Activated T-cell treated with anti-CD3 and anti-CD28 coated beads, Interleukin-2, amount 50 U/mL, for 72 hours (primary cell): ENCODE data around the gene DDA1. TPM values are rescaled to one million over a fixed set of nuclear protein-coding genes. Genes with fewer than 3 reads are reported as not detected.

ENCODE experiments used
- ATAC-seq, 2 donors: fragments of 150-1000 bp; cut with Tn5 transposase; replicated peaks in 1 of 2; 2 replicates each; pipeline ENCODE4 v1.10.0; 2021; ENCODE audit warnings: moderate library complexity in 2 of 2, mild to moderate bottlenecking in 1 of 2
- DNase-seq, 2 donors: peaks; one replicate each; pipeline ENCODE4 v3.0.0; 2021 to 2022; ENCODE audit warnings: mixed read lengths in 1 of 2
- H3K27ac Mint-ChIP-seq: one replicate; pipeline ENCODE4 v1.8.0; 2022; ENCODE audit warnings: mild to moderate bottlenecking, moderate library complexity, mixed read lengths
- H3K27me3 Mint-ChIP-seq: one replicate; pipeline ENCODE4 v1.8.0; 2022; ENCODE audit warnings: low read depth, mixed read lengths
- H3K36me3 Mint-ChIP-seq, 2 donors: one replicate each; pipeline ENCODE4 v1.8.0; 2022; ENCODE audit warnings: mixed read lengths in 2 of 2, mild to moderate bottlenecking in 1 of 2; ENCODE audit not compliant: insufficient read depth in 2 of 2
- H3K4me1 Mint-ChIP-seq: one replicate; pipeline ENCODE4 v1.8.0; 2022; ENCODE audit warnings: low read depth, mixed read lengths
- H3K4me3 Mint-ChIP-seq, 2 donors: one replicate each; pipeline ENCODE4 v1.8.0; 2022; ENCODE audit warnings: mild to moderate bottlenecking in 2 of 2, mixed read lengths in 2 of 2, moderate library complexity in 2 of 2
- H3K9me3 Mint-ChIP-seq, 2 donors: one replicate each; pipeline ENCODE4 v1.8.0; 2022; ENCODE audit warnings: mixed read lengths in 2 of 2
- total RNA-seq, 2 donors: library from RNA; stranded (reverse); gene quantifications; one replicate each; pipeline ENCODE4 v1.2.3, GENCODE V29; 2022

DDA1 gene
- total RNA-seq, 2 donors from 2014 or later: 29.6 to 40.2 TPM

- peak; percentile 61 to 67 for DNase-seq
- peak in 1 of 2 donors; percentile 1 for ATAC-seq
- peak overlapping the region; percentile 45 to 57 for H3K4me3 Mint-ChIP-seq
- no peak overlapping the region for H3K27ac Mint-ChIP-seq
- H3K27me3 Mint-ChIP-seq: peaks cover 13% of the 10 kb centered on the region
- peaks cover 34% of the 10 kb centered on the region for H3K4me1 Mint-ChIP-seq
- H3K9me3 Mint-ChIP-seq: peaks cover 0 to 2% of the 10 kb centered on the region in 2 donors
- H3K36me3 Mint-ChIP-seq: peaks cover 0 to 5% of the 10 kb centered on the region in 2 donors
Observed at GRCh38 chr19:17332677-17333581, 23.6 kb downstream of the DDA1 start.

- peak; percentile 81 to 86 for DNase-seq
- Mint-ChIP-seq H3K4me1 (peaks cover 39% of the 10 kb centered on the region), H3K27me3 (peaks cover 13% of the 10 kb centered on the region), H3K9me3 (peaks cover 0 to 2% of the 10 kb centered on the region in 2 donors), H3K4me3 (peak overlapping the region; percentile 63 to 100), H3K36me3 (peaks cover 0 to 5% of the 10 kb centered on the region in 2 donors), H3K27ac (no peak overlapping the region)
- ATAC-seq: peak; percentile 38 to 50
Observed at GRCh38 chr19:17333611-17334413, 24.4 kb downstream of the DDA1 start.

GRCh38 chr19:17334414-17335409, 25.3 kb downstream of the DDA1 start, which contains the start of gene ANO8:
Gene ANO8 (minus strand): TSS chr19:17334855. CDS start chr19:17334670, 185 bp downstream.
- H3K4me1 Mint-ChIP-seq: peaks cover 34% of the 10 kb centered on the region
- DNase-seq (peak; percentile 95 to 98), ATAC-seq (peak; percentile 63)
- peaks cover 0 to 2% of the 10 kb centered on the region in 2 donors for H3K9me3 Mint-ChIP-seq
- peaks cover 0 to 5% of the 10 kb centered on the region in 2 donors for H3K36me3 Mint-ChIP-seq
- peak within 1 kb of the TSS; percentile 0 for H3K27ac Mint-ChIP-seq
- H3K4me3 Mint-ChIP-seq: peak within 1 kb of the TSS; percentile 84 to 100
- peaks cover 13% of the 10 kb centered on the region for H3K27me3 Mint-ChIP-seq

- Mint-ChIP-seq H3K27me3 (peaks cover 4% of the 10 kb centered on the region), H3K9me3 (peaks cover 0 to 2% of the 10 kb centered on the region in 2 donors), H3K4me1 (peaks cover 34% of the 10 kb centered on the region), H3K4me3 (peak overlapping the region; percentile 90 to 100), H3K36me3 (peaks cover 0 to 5% of the 10 kb centered on the region in 2 donors), H3K27ac (no peak overlapping the region)
- ATAC-seq (no peak), DNase-seq (no peak)
Observed at GRCh38 chr19:17335575-17335974, 26.2 kb downstream of the DDA1 start.

- Mint-ChIP-seq H3K27me3 (no peaks in the 10 kb centered on the region), H3K4me1 (peaks cover 34% of the 10 kb centered on the region), H3K36me3 (peaks cover 0 to 5% of the 10 kb centered on the region in 2 donors), H3K9me3 (peaks cover 0 to 2% of the 10 kb centered on the region in 2 donors), H3K27ac (peak within 1 kb of the TSS; percentile 66), H3K4me3 (peak within 1 kb of the TSS; percentile 90 to 100)
- DNase-seq: peak; percentile 96 to 98
- ATAC-seq: peak; percentile 90
Observed at GRCh38 chr19:17336872-17337674, 27.7 kb downstream of the DDA1 start, which contains the start of gene GTPBP3. Gene GTPBP3 (plus strand): TSS chr19:17337553. CDS start chr19:17337612, 59 bp downstream.

GRCh38 chr19:17337675-17338432, 28.5 kb downstream of the DDA1 start:
- ATAC-seq: peak; percentile 2
- Mint-ChIP-seq H3K9me3 (peaks cover 0 to under 1% of the 10 kb centered on the region in 2 donors), H3K27me3 (no peaks in the 10 kb centered on the region), H3K27ac (peak overlapping the region; percentile 66), H3K36me3 (peaks cover 0 to 5% of the 10 kb centered on the region in 2 donors), H3K4me1 (peaks cover 30% of the 10 kb centered on the region), H3K4me3 (peak overlapping the region; percentile 90 to 100)
- peak; percentile 54 to 58 for DNase-seq

- H3K27ac Mint-ChIP-seq: no peak overlapping the region
- ATAC-seq: no peak
Observed at GRCh38 chr19:17338433-17339078, 29.2 kb downstream of the DDA1 start.

GRCh38 chr19:17339088-17339741, 29.9 kb downstream of the DDA1 start:
- DNase-seq (peak; percentile 47 to 62), ATAC-seq (no peak)
- H3K36me3 Mint-ChIP-seq: peaks cover 0 to 5% of the 10 kb centered on the region in 2 donors
- no peak overlapping the region for H3K27ac Mint-ChIP-seq
- no peaks in the 10 kb centered on the region for H3K9me3 Mint-ChIP-seq
- no peaks in the 10 kb centered on the region for H3K27me3 Mint-ChIP-seq
- peaks cover 18% of the 10 kb centered on the region for H3K4me1 Mint-ChIP-seq
- peak overlapping the region; percentile 90 to 100 for H3K4me3 Mint-ChIP-seq

More at GRCh38 chr19:17338433-17339078, 29.2 kb downstream of the DDA1 start:
- peak overlapping the region; percentile 90 to 100 for H3K4me3 Mint-ChIP-seq
- H3K27me3 Mint-ChIP-seq: no peaks in the 10 kb centered on the region
- DNase-seq: no peak
- H3K4me1 Mint-ChIP-seq: peaks cover 24% of the 10 kb centered on the region
- H3K36me3 Mint-ChIP-seq: peaks cover 0 to 5% of the 10 kb centered on the region in 2 donors
- H3K9me3 Mint-ChIP-seq: no peaks in the 10 kb centered on the region

- no peak overlapping the region for H3K4me3 Mint-ChIP-seq
- H3K27me3 Mint-ChIP-seq: no peaks in the 10 kb centered on the region
- DNase-seq (no peak), ATAC-seq (no peak)
- no peak overlapping the region for H3K27ac Mint-ChIP-seq
- H3K4me1 Mint-ChIP-seq: peaks cover 10% of the 10 kb centered on the region
- peaks cover 0 to 5% of the 10 kb centered on the region in 2 donors for H3K36me3 Mint-ChIP-seq
- no peaks in the 10 kb centered on the region for H3K9me3 Mint-ChIP-seq
Observed at GRCh38 chr19:17340302-17340870, 31.0 kb downstream of the DDA1 start.

- DNase-seq (no peak), ATAC-seq (no peak)
- no peaks in the 10 kb centered on the region for H3K9me3 Mint-ChIP-seq
- no peak overlapping the region for H3K27ac Mint-ChIP-seq
- H3K27me3 Mint-ChIP-seq: no peaks in the 10 kb centered on the region
- H3K36me3 Mint-ChIP-seq: peaks cover 0 to 5% of the 10 kb centered on the region in 2 donors
- H3K4me3 Mint-ChIP-seq: no peak overlapping the region
- peaks cover 10% of the 10 kb centered on the region for H3K4me1 Mint-ChIP-seq
Observed at GRCh38 chr19:17340871-17341357, 31.6 kb downstream of the DDA1 start.
